Testis (tissue), 3 donors: ENCODE results near the gene RGS17. TPM values are rescaled to one million over a fixed set of nuclear protein-coding genes. Genes with fewer than 3 reads are reported as not detected.
"Not testable (repeated sequence)": the region's sequence is repeated elsewhere in the genome, so short reads cannot be mapped to it uniquely, and the experiment has no call there.

Experiments used
- DNase-seq: peaks from one replicate; pipeline ENCODE4 v3.0.0-alpha.2; 2019
- H3K27ac ChIP-seq, 2 donors: fragments of 200-600 bp; sonication (generic); one replicate each; pipeline ENCODE4 v1.5.1; 2019
- H3K27me3 ChIP-seq: fragments of 200-600 bp; sonication (generic); one replicate; pipeline ENCODE4 v1.5.1; 2019
- H3K36me3 ChIP-seq: fragments of 200-600 bp; sonication (generic); one replicate; pipeline ENCODE4 v1.5.1; 2017; ENCODE audit warnings: low read depth; ENCODE audit errors: missing control alignments
- H3K4me1 ChIP-seq: fragments of 200-600 bp; sonication (generic); one replicate; pipeline ENCODE4 v1.5.1; 2019
- H3K4me3 ChIP-seq, 2 donors: fragments of 200-600 bp; sonication (generic); one replicate each; pipeline ENCODE4 v1.5.1; 2017 to 2019
- H3K9me3 ChIP-seq: fragments of 200-600 bp; sonication (generic); one replicate; pipeline ENCODE4 v1.5.1; 2017
- CTCF ChIP-seq, 3 experiments: fragments of 450-650 bp in 2 of 3; fragments of 200-600 bp in 1 of 3; sonication (generic) in 1 of 3; IDR thresholded peaks; one replicate each; pipeline ENCODE4 v1.5.1; 2016 to 2019; ENCODE audit warnings: antibody characterized with exemption in 3 of 3, mild to moderate bottlenecking in 2 of 3, moderate library complexity in 1 of 3
- POLR2A ChIP-seq: fragments of 450-650 bp; IDR thresholded peaks from one replicate; pipeline ENCODE4 v1.6.1; 2017; ENCODE audit warnings: antibody characterized with exemption, mild to moderate bottlenecking, moderate library complexity
- WGBS, 2 donors: methylation state at CpG; one replicate each; pipeline ENCODE4 v1.1.5; 2018; 5-methylcytosine and 5-hydroxymethylcytosine counted together
- intact Hi-C: fragments of 100-400 bp; cut with DNase I; formaldehyde crosslinking; loops from one replicate; pipeline ENCODE4 v1.15.1; 2023; ENCODE audit warnings: low total_unique reads
- polyA plus RNA-seq: library from polyadenylated mRNA; stranded (reverse); fragments of 350-450 nt; fragmentation: Illumina TruSeq; extraction: RNeasy Lipid Tissue Mini Kit (QIAGEN cat#74804); gene quantifications from one replicate; pipeline ENCODE4 v1.2.3, GENCODE V29; 2014; ENCODE audit warnings: low read depth, low replicate concordance; ENCODE audit not compliant: insufficient read depth
- total RNA-seq, 2 donors: library from RNA; depleted of rRNA; stranded (reverse); fragments of >200 nt; gene quantifications; one replicate each; pipeline ENCODE4 v1.2.3, GENCODE V29; 2016

Gene RGS17
- total and polyA plus RNA-seq, 3 donors from 2014 or later: 0.65 to 4.5 (median 3.1) TPM

- Histone ChIP-seq H3K4me3 (no peak overlapping the region), H3K9me3 (no peaks in the 10 kb centered on the region), H3K27me3 (no peaks in the 10 kb centered on the region), H3K4me1 (peaks cover 2% of the 10 kb centered on the region), H3K27ac (no peak overlapping the region), H3K36me3 (no peaks in the 10 kb centered on the region)
- no peak for DNase-seq
- intact Hi-C loops: no loop called here
- no peak for TF ChIP-seq CTCF (IDR thresholded peaks at IDR 0.05)
- no peak for TF ChIP-seq POLR2A
- 91 to 98% methylated on average over 1 of the region's 1 CpG for WGBS, 2 donors
Measured at GRCh38 chr6:152976749-152977148, 154.3 kb downstream of the RGS17 start.

DNA sequence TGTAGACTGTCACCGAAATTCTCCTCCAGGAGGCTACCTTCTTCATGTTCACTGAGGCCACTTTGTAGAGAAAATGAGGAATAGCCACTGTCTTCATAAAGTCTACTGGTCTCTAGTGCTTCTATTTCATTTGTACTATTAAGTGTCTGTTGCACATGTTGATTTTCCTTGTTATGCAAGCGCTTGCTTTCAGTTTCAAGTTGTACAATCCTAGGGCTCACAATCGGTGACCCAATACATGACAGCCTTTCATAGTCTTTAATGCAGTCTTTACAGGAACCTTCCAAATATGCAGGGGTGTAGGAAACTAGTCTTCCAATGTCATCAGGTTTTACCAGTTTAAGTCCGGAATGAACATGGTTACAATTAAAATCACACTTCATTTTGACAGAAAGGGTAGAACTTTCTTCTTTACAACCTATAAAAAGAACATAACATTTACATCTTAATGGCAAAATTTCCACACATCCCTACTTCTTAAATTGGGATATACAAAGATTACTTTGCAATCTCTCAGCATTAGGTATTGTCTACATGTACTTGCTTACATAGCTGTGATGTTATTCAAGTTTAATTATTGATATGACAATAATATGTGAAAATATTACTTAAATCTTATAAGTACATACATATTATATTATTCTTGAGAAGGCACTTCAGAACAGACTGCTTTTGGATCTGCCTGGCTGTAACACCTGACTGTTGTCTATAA is 155.7 kb downstream of the RGS17 start:
- Histone ChIP-seq H3K4me1 (no peaks in the 10 kb centered on the region), H3K4me3 (no peak overlapping the region), H3K27me3 (no peaks in the 10 kb centered on the region), H3K36me3 (no peaks in the 10 kb centered on the region), H3K9me3 (no peaks in the 10 kb centered on the region), H3K27ac (no peak overlapping the region)
- no peak for DNase-seq
- 83 to 90% methylated on average over 4 of the region's 4 CpGs for WGBS, 2 donors
- intact Hi-C loops: no loop called here
- TF ChIP-seq POLR2A (no peak), CTCF (IDR thresholded peaks at IDR 0.05) (no peak)

DNA sequence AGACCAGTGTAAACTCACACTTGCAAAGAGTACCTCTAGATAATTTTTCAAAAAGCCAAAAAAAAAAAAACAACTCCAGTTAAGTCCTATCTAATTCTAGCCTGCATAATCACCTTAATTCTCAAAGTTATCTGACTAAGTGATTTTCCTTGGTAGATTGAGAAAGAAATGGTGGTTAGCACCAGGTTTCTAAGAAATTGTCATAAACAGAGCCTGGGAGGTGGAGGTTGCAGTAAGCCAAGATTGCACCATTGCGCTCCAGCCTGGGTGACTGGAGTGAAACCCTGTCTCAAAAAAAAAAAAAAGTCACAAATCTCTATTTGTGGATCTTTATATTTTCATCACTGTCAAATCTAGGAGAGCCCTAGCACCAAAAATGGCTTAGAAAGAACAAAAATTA is 157.2 kb downstream of the RGS17 start:
- no peak overlapping the region for H3K4me3 ChIP-seq
- no peaks in the 10 kb centered on the region for H3K36me3 ChIP-seq
- WGBS, 2 donors: 100% methylated on average over 1 of the region's 1 CpG
- H3K4me1 ChIP-seq: no peaks in the 10 kb centered on the region
- no peaks in the 10 kb centered on the region for H3K9me3 ChIP-seq
- no peak overlapping the region for H3K27ac ChIP-seq
- no peak for DNase-seq
- H3K27me3 ChIP-seq: no peaks in the 10 kb centered on the region
- intact Hi-C loops: no loop called here
- no peak for TF ChIP-seq CTCF (IDR thresholded peaks at IDR 0.05)
- no peak for TF ChIP-seq POLR2A

DNA sequence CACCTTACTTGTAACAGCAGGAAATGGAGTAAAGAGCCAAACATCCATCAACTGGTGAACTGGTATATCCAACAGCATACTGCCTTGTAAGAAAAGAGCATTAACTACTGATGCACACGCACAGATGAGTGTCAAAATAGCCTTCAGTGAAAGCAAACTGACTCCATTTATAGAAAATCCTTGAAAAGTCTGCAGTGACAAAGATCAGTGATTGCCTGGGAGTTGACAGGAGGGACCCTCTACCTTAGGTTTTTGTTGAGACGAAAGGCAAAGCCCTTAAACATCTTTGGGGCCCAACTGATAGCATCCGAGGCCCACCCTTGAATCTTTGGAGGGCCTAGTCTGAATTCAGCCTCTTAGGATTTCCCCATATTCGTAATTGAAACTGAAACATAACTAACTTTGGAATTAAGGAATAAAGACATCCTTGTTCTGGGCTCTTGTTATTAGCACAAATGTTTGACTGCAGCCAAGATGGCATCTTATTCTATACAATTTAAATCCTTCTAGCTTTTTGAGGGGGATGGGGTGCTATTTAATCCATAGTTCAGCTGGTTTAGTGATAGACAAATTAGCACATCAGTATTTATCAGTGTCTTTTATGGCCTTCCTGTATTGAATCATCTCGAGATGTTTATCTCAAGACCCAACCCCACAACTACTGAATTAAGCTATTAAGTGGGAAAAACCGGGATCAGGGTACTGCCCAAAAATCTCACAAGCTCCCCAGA is 161.2 kb downstream of the RGS17 start:
- no peak overlapping the region for H3K4me3 ChIP-seq
- no peak for DNase-seq
- intact Hi-C loops: no loop called here
- 91 to 96% methylated on average over 6 of the region's 6 CpGs for WGBS, 2 donors
- H3K27me3 ChIP-seq: no peaks in the 10 kb centered on the region
- H3K36me3 ChIP-seq: no peaks in the 10 kb centered on the region
- no peaks in the 10 kb centered on the region for H3K4me1 ChIP-seq
- TF ChIP-seq CTCF (IDR thresholded peaks at IDR 0.05) (no peak), POLR2A (no peak)
- no peak overlapping the region for H3K27ac ChIP-seq
- H3K9me3 ChIP-seq: no peaks in the 10 kb centered on the region

GRCh38 chr6:152966168-152966894 is 164.8 kb downstream of the RGS17 start:
- H3K27me3 ChIP-seq, H3K27ac ChIP-seq, intact Hi-C loops, H3K4me1 ChIP-seq, DNase-seq, H3K9me3 ChIP-seq, H3K36me3 ChIP-seq, H3K4me3 ChIP-seq: not testable (repeated sequence)
- 85 to 88% methylated on average over 13 to 15 of the region's 15 CpGs for WGBS, 2 donors
